Effector CD4-positive, alpha-beta T cell (primary cell): ENCODE results near the gene RHEBL1.
A peak's percentile ranks its signal among the peaks of the same experiment; 100 is the strongest.

Experiments
- DNase-seq: peaks from one replicate; pipeline ENCODE4 v3.0.0-alpha.2; 2020

Gene RHEBL1

DNA sequence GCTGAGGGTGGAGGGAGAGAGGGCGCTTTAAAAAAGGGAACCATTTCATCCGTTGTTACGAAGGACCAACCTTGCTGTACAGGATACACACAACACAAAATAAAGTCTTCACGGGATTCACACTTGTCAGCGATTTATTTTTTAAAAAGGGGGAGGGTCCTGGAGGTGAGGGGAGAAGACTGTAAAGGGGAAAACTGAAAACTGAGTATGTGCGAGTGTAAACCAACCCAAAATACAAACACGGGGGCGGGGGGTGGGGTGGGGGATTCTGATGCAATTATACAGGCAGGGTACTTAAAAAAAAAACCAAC, 50.7 kb downstream of the RHEBL1 start:
- DNase-seq, result no peak

DNA sequence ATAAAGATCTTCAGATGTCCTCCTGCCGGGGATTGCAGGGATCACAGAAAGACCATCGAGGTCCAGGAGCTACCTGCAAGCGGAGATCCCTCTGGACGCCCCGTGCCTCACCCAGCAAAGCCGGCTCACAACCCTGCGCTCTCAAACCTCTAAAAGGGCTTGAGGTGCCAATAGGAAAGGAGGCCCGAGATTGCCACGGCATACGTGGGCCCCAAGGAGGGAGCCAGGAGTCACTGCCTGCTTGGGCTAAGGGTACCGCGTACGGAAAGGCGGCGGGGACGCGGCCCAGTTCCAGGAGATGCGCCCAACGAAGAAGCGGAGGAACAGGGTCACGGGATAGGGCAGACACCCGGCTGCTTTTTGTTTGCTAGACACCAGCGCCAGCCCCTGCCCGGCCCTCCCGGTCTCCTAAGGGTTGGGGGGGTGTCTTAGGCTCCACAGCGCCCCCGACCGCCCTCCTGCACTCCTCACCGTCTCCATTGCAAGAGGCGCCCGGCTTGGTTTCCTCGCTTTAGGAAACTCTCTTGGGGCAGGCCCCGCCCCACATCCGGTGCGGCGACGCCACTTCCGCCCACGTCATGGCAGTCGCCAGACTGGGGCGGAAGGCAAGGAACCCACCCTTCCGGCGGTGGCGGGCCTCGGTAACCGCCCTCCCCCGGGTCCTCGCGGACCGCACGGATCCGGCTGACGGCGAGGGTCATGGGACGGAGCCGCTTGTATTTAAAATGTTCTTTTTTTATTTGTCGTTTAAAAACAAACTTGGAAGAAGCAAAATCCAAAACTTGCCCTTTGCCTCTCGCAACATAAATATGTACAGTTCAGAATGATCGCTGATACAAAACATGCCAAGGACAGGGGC, 51.3 kb downstream of the RHEBL1 start, which contains the start of gene PRKAG1:
Gene PRKAG1 (minus strand): TSS at position 516 of the 859 bp plus-strand sequence. CDS start 36 bp downstream, at position 480.
- DNase-seq, result peak; percentile 96

DNA sequence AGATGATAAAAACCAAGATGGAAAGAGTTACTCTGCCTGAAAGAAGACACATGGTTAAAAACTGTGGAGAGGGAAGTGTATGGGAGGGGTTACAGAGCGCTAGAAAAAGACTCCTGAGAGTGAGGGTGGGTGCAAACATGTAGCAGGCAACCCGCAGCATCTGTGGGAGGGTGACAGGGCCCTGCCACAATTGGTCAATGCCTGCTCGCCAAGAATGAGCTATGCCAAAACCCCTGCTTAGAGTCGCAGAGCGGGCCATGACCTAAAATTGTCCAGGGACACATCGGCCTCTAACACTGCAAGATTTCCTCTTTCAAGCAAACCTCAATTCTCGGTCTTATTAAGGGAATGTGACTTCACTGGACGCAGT, 51.9 kb downstream of the RHEBL1 start:
- no peak for DNase-seq

DNA sequence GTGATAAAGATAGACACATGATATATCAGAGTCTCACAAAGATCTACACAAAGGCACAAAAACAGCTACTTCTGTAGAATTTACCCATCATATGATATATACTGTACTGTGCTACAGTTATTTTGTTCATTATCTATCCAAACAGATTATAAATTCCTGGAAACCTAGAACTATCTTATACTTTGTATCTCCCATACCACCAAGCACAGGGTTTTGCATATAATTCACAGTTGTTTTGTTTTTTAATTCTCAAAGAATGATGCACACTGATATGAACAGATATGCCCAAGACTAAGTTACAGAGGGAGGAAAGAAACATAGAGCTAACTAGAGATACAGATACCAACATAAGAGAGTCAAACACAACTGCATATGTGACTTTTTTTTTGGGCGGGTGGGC, 54.6 kb downstream of the RHEBL1 start:
- DNase-seq, result no peak
